Body of pancreas (tissue), 4 donors: ENCODE measurements around the gene CLEC18B. TPM values are rescaled to one million over a fixed set of nuclear protein-coding genes. Genes with fewer than 3 reads are reported as not detected.

Experiments
- ATAC-seq: fragments of 150-250 bp; one replicate; pipeline ENCODE4 v1.9.1; 2016
- DNase-seq, 4 donors: peaks; one replicate each; pipeline ENCODE4 v3.0.0-alpha.2; 2019
- H3K27ac ChIP-seq, 4 donors: fragments of 200-600 bp; sonication (generic); 1 replicate in 3 of 4; 2 replicates in 1 of 4; pipeline versions ENCODE4 v1.5.1 to v1.6.1; 2016 to 2019; ENCODE audit warnings: mild to moderate bottlenecking in 1 of 4, mixed read lengths in 1 of 4, moderate library complexity in 1 of 4
- H3K27me3 ChIP-seq, 2 donors: fragments of 200-600 bp; sonication (generic); one replicate each; pipeline ENCODE4 v1.6.0; 2016; ENCODE audit warnings: mild to moderate bottlenecking in 1 of 2
- H3K36me3 ChIP-seq, 2 donors: fragments of 200-600 bp; sonication (generic); replicated peaks in 1 of 2; 2 replicates each; pipeline ENCODE4 v1.5.1; 2016; ENCODE audit warnings: low read depth in 2 of 2; ENCODE audit not compliant: insufficient read depth in 1 of 2
- H3K4me1 ChIP-seq: fragments of 200-600 bp; sonication (generic); one replicate; pipeline ENCODE4 v1.6.0; 2016
- H3K4me3 ChIP-seq, 2 donors: fragments of 200-600 bp; sonication (generic); 1 replicate in 1 of 2; 2 replicates in 1 of 2; pipeline ENCODE4 v1.5.1; 2016 to 2019
- H3K9me3 ChIP-seq, 3 donors: fragments of 200-600 bp; sonication (generic); 1 replicate in 2 of 3; 2 replicates in 1 of 3; pipeline ENCODE4 v1.5.1; 2016
- POLR2A ChIP-seq, 3 donors: fragments of 450-650 bp; IDR thresholded peaks; one replicate each; pipeline ENCODE4 v1.6.1; 2016; ENCODE audit warnings: antibody characterized with exemption in 3 of 3, mild to moderate bottlenecking in 2 of 3
- WGBS, 2 donors: methylation state at CpG; one replicate each; pipeline ENCODE4 v1.1.5; 2017; 5-methylcytosine and 5-hydroxymethylcytosine counted together
- intact Hi-C: fragments of 100-400 bp; cut with DNase I; formaldehyde crosslinking; loops from one replicate; pipeline ENCODE4 v1.15.1; 2023
- total RNA-seq, 2 donors: library from RNA; depleted of rRNA; stranded (reverse); fragments of >200 nt; gene quantifications; one replicate each; pipeline ENCODE4 v1.1.0, GENCODE V29; 2016
- TF ChIP-seq, protein P1 (sequence below), 7 experiments: fragments of 450-650 bp in 4 of 7; fragments of 200-600 bp in 3 of 7; sonication (generic) in 3 of 7; IDR thresholded peaks; one replicate each; pipeline ENCODE4 v1.5.1; 2016 to 2019; ENCODE audit warnings: antibody characterized with exemption in 7 of 7

The CLEC18B gene
- total RNA-seq, 2 donors from 2014 or later = 0.26 TPM; not detected in 1

DNA sequence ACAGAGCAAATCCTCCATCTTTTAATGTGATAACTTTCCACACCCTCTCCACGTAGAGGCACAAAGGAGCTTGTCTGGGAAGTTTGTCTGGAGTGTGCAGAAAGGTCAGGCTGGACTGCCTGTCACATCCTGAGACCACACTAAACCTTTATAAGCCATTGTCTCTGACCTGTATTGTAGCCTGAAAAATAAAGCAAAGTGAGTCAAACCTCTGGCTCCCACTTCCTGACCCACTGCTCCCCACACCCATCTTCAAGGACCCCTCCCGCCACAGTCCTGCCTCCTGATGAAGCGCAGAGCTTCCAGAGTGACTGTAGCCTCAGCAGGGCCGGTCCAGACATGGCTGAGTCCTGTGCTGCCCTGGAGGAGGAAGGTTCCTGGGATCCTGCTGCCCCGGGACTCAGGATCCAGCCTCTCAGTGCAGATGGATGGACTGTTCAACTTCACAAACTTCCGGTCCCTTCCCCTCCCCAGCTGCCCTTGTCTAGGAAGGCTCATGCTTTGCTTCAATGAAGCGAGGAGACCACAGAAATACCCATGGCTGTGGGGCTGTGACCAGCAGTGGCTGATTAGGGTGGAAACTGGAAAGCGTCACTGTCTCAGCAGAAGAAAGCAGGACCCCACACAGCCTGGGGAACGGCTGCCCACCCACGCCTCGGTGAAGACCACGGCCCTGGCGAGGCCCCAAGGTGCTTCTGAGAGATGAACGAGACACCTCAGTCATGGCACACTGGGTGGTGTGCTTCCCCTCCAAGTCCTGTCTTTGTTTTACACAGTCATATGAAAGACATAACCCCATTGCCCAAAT is 30.9 kb upstream of the CLEC18B start:
- Histone ChIP-seq H3K27ac (no peak overlapping the region), H3K36me3 (peaks cover 8 to 22% of the 10 kb centered on the region in 2 donors), H3K9me3 (no peaks in the 10 kb centered on the region), H3K4me3 (no peak overlapping the region), H3K4me1 (peaks cover 6% of the 10 kb centered on the region), H3K27me3 (no peaks in the 10 kb centered on the region)
- DNase-seq = no peak
- intact Hi-C loops = no loop called here
- TF ChIP-seq, protein P1, sequence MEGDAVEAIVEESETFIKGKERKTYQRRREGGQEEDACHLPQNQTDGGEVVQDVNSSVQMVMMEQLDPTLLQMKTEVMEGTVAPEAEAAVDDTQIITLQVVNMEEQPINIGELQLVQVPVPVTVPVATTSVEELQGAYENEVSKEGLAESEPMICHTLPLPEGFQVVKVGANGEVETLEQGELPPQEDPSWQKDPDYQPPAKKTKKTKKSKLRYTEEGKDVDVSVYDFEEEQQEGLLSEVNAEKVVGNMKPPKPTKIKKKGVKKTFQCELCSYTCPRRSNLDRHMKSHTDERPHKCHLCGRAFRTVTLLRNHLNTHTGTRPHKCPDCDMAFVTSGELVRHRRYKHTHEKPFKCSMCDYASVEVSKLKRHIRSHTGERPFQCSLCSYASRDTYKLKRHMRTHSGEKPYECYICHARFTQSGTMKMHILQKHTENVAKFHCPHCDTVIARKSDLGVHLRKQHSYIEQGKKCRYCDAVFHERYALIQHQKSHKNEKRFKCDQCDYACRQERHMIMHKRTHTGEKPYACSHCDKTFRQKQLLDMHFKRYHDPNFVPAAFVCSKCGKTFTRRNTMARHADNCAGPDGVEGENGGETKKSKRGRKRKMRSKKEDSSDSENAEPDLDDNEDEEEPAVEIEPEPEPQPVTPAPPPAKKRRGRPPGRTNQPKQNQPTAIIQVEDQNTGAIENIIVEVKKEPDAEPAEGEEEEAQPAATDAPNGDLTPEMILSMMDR (IDR thresholded peaks at IDR 0.05) = no peak
- TF ChIP-seq POLR2A (IDR thresholded peaks at IDR 0.05) = no peak
- 90 to 93% methylated on average over 14 of the region's 14 CpGs for WGBS, 2 donors
- no peak for ATAC-seq

DNA sequence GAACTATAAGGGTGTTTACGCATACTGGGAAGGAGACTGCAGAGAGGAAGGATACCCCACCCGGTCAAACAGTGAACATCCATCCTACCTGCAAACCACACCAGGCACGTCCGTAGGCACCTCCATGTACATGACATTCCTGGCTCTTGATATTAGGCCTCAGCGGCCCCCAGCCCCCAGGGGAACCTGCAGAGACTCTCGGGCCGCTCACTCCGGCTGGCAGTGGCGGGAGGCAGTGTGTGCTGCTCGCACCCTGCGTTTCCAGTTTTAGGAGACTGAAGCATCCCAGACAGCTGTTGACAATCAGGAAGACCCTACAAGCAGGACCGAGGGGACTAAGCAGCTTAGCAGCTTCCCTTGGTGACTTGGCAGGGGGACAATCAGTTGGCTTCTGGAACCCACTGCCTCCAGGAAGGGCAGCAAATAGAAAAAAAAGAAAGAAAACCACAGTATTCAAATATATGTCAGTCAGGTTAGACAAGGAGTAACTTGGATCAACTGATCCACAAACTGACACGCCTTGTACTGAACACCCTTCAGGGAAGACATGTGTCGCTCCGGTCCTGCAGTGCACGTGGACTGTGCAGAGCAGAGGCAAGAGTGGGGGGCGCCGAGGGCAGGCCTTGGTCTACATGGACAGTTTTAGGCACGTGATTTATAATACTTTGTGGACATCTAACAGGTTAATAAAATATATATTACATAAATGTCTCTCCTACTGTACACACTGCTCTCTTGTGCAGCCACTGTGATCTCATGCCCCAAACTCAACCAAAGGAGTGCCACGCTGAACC is 29.9 kb upstream of the CLEC18B start:
- Histone ChIP-seq H3K4me3 (no peak overlapping the region), H3K4me1 (peaks cover 6% of the 10 kb centered on the region), H3K36me3 (peaks cover 8 to 22% of the 10 kb centered on the region in 2 donors), H3K27me3 (no peaks in the 10 kb centered on the region), H3K27ac (no peak overlapping the region), H3K9me3 (no peaks in the 10 kb centered on the region)
- ATAC-seq (no peak), DNase-seq (no peak)
- WGBS, 2 donors = 90 to 92% methylated on average over 17 to 20 of the region's 20 CpGs
- TF ChIP-seq, protein P1 (IDR thresholded peaks at IDR 0.05) = no peak
- TF ChIP-seq POLR2A (IDR thresholded peaks at IDR 0.05) = no peak
- intact Hi-C loops = no loop called here

DNA sequence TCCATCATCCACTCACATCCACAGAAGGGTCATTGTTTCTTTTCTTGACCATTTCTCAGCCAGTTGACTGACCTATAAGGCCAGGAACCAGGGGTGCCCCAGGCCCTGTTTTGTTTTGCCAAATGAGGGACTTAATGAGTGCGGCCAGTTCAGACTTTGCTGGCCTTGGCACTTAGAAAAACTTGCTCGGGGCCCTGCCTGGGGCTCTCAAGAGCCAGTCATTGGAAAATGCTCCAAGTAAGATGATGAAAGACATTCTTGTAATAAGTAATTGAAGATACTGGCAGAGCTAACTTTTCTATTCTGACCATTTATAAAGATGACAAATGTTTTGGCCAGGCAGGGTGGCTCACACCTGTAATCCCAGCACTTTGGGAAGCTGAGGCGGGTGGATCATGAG is 29.0 kb upstream of the CLEC18B start:
- 90 to 95% methylated on average over 3 of the region's 3 CpGs for whole genome bisulfite sequencing, 2 donors
- peaks cover 6% of the 10 kb centered on the region for H3K4me1 ChIP-seq

DNA sequence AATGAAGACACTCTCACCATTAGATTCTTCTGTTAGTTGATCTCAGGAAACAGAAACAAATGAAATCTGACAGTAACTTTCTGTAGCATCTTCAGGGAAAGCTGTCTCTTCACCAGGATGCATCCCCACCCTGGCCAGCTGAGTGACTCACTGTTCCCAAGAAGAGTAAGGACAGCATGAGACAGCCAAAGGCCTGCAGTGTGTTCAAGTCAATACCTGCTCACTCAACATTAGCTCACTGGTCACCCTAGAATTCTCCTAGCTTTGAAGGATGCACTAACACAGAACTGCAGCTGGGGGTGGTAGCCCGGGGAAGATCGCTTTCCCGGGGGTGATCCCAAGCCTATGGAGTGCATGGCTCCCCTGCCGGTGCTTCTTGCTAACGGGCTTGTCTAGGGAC is 28.2 kb upstream of the CLEC18B start:
- DNase-seq (peak in 1 of 4 donors; percentile 32), ATAC-seq (no peak)
- TF ChIP-seq, protein P1 (IDR thresholded peaks at IDR 0.05) = no peak
- no peak for TF ChIP-seq POLR2A (IDR thresholded peaks at IDR 0.05)
- H3K36me3 ChIP-seq = peaks cover 4 to 16% of the 10 kb centered on the region in 2 donors
- H3K9me3 ChIP-seq = no peaks in the 10 kb centered on the region
- peaks cover 6% of the 10 kb centered on the region for H3K4me1 ChIP-seq
- WGBS, 2 donors = 93 to 94% methylated on average over 5 of the region's 5 CpGs
- intact Hi-C loops = no loop called here
- H3K27ac ChIP-seq = peak overlapping the region in 2 of 4 donors; percentile 38 to 61
- H3K4me3 ChIP-seq = no peak overlapping the region
- H3K27me3 ChIP-seq = no peaks in the 10 kb centered on the region

More for the DNA sequence above, 29.0 kb upstream of the CLEC18B start:
- H3K27me3 ChIP-seq = no peaks in the 10 kb centered on the region
- H3K4me3 ChIP-seq = no peak overlapping the region
- peaks cover 5 to 20% of the 10 kb centered on the region in 2 donors for H3K36me3 ChIP-seq
- TF ChIP-seq, protein P1 (IDR thresholded peaks at IDR 0.05) = no peak
- no peak for TF ChIP-seq POLR2A (IDR thresholded peaks at IDR 0.05)
- ATAC-seq = no peak
- no peak for DNase-seq
- intact Hi-C loops = no loop called here
- peak overlapping the region in 1 of 4 donors; percentile 38 for H3K27ac ChIP-seq
- H3K9me3 ChIP-seq = no peaks in the 10 kb centered on the region
